ENCODE results near the gene PEAR1.

Gene PEAR1

GRCh38 chr1:156860628-156861423 lies 32.7 kb upstream of the PEAR1 start, which contains the start of gene NTRK1:
Gene NTRK1, plus strand, starts transcription at chr1:156860865. Its CDS starts 70 bp downstream, at chr1:156860935.
- peak; percentile 44 for DNase-seq

GRCh38 chr1:156862584-156862983 lies 30.9 kb upstream of the PEAR1 start:
- DNase-seq = no peak

DNA sequence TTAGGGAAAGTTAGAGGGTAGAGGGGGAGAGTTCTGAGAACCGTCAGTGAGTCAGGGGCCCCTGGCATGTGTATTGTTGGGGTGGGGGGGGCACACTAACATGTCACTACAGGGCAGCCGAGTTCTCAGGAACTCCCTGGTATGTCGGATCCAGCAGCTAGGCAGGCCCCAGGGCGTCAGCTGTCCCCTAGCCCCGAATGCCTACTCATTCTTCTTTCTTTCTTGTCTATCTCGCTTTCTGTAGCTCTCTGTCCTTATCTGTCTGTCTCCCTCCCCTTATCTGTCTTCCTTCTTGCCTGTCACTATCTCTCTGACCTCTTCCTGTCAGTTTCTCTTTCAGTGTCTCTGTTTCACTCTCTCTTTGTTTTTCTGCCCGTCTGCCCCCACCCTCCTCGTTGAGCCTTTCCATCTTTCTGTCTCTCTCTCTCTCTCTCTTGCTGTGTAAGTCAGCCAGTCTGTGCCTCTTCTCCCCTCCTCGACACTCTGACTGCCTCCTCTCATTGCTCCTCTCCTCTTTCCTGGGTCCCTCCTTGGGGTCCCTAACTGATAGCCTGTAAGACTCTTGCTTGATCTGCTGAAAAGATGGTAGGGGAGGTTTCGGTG lies 30.4 kb upstream of the PEAR1 start:
- DNase-seq = no peak

DNA sequence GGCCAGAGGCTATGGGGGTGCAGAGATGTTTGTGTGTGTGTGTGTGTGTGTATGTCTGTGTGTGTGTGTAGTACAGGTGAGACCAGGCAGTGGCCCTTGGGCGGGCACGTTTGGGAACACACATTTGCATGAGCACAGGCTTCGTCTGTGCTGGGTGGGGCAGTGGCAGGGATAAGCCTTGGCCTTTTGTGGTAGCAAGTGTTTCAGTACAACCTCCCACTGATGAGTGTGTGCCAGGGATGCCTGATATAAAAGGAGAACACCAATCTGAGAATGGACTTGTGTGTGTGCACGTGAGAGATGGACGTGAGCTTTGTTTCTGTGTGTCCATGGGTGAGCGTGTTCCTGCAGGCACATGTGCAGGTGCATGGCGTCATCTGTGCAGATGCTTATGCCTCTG lies 29.9 kb upstream of the PEAR1 start:
- no peak for DNase-seq

DNA sequence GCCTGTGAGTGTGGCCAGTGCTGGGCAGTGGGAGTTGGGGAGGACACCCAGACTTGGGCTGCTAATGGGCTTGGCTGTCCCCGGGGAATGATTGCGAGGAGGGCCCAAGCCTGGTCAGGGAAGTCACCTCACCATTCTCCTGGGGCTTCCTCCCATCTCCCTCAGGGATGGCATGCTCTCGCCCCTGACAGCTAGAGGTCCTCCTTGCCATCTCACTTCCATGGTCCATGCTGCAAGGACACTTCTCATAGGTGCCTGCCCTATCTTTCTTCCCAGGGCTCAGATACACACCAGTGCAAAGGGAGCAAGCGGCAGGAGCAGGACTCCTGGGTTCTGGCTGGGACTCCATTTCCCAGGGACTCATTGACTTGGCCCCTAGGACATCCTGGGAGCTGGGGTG lies 28.7 kb upstream of the PEAR1 start:
- no peak for DNase-seq

GRCh38 chr1:156865258-156865657 lies 28.3 kb upstream of the PEAR1 start:
- DNase-seq = no peak

GRCh38 chr1:156865865-156866248 lies 27.7 kb upstream of the PEAR1 start:
- DNase-seq = no peak

GRCh38 chr1:156866249-156866909 lies 27.1 kb upstream of the PEAR1 start:
- no peak for DNase-seq

DNA sequence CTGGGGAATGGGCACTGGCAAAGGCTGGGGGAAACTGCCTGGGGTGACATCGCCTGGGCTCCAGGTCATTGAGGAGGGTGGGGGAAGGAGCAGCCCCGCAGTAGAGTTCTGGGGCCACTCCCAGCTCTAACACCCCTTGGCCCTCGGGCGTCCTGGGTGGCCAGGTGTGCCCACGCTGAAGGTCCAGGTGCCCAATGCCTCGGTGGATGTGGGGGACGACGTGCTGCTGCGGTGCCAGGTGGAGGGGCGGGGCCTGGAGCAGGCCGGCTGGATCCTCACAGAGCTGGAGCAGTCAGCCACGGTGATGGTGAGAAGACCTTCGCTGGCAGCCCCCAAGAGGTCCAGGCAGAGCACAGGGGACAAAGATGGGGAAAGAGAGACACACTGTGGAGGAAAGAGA lies 25.2 kb upstream of the PEAR1 start:
- DNase-seq = no peak

DNA sequence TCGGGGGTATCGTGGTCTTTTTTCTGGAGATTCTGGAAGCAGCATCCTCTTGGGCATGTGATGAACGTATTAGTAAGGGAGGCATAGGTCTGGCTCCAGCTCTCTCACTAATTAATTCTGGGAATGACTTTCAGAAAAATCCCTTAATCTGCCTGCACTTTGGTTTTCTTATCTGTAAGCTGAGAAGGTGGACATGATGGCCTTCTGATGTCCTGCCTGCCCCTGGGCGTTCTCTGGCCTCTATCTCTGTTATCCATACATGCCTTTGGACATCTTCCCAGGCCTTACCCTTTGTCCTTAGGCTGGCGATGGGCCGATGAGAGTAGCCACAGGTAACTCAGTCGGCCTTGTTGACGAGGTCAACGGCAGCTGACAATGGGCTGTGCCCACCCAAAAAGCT lies 24.1 kb upstream of the PEAR1 start:
- no peak for DNase-seq

DNA sequence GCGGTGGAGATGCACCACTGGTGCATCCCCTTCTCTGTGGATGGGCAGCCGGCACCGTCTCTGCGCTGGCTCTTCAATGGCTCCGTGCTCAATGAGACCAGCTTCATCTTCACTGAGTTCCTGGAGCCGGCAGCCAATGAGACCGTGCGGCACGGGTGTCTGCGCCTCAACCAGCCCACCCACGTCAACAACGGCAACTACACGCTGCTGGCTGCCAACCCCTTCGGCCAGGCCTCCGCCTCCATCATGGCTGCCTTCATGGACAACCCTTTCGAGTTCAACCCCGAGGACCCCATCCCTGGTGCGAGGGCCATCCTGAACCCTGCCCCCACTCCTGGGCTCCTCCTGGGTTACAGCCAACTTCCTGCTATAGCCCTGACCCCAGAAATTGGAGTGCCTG lies 19.9 kb upstream of the PEAR1 start:
- no peak for DNase-seq

GRCh38 chr1:156874142-156874541 lies 19.4 kb upstream of the PEAR1 start:
- no peak for DNase-seq

DNA sequence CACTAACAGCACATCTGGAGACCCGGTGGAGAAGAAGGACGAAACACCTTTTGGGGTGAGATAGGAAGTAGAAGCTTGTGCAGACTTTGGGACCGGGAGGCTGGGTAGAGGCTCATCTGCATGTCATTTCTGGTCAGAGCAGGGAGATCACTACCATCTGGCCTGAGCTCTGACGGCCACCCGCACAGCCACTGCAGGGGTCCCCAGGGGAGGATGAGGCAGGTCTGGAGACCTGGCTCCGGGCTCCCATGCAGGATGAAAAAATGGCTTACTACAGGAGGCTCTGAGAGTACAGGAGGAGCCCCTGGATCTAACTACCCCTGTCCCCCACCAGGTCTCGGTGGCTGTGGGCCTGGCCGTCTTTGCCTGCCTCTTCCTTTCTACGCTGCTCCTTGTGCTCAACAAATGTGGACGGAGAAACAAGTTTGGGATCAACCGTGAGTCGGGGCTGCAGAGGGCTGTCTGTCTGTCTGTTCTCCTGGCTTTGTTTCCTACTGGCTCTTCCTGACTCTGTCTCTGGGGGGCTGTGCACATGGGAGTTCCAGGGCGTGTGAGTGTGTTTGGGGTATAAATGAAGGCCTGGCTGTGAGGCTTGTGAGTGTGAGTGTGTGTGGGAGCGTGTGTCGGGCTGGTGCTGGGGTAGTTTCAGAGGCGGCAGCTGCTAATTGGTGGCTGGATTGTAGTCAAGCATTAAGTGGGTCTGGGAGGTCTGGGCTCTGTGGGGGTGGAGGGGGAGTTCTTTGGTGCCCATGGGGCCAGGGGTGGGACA lies 18.8 kb upstream of the PEAR1 start:
- DNase-seq = no peak

GRCh38 chr1:156875341-156875615 lies 18.2 kb upstream of the PEAR1 start:
- no peak for DNase-seq

- DNase-seq = no peak
These were observed 17.2 kb upstream of the PEAR1 start for GRCh38 chr1:156876281-156876680.

DNA sequence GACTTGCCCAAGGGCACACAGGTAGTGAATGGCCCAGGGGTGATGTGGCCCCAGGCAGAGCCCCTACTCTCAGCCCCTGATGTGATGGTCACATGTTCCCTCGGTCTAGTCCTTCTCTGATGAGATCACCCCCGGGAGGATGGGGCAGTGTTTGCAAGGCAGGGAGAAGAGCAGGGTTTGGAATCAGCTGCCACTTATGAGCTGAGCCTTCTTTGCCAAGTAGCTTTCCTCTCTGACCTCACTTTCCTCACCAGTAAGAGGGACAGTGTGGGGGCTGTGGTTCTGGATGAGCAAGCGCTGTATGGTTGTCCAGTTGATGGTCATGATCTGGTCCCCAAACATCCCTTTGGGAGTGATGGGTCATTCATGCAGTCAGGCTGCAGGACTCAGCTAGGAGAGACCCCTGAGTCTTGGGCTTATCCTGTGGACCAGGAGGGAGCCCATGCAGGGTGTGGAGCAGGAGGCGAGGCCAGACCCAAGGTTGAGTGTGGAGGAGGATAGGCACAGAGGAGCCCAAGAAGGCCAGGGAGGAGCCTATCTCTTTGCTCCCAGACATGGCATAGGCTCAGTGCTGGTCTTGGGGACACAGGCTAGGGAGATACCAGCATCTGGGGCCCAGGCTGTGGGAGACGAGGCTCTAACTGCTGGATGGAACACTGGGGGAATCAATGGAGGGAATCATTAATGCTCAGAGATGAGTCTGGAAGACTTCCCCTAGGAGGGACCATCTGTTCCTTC lies 15.9 kb upstream of the PEAR1 start:
- DNase-seq = no peak

- no peak for DNase-seq
These were observed 13.6 kb upstream of the PEAR1 start for GRCh38 chr1:156879876-156880275.

- DNase-seq = no peak
These were observed 13.0 kb upstream of the PEAR1 start for GRCh38 chr1:156880473-156880872.

- DNase-seq = no peak
These were observed 12.4 kb upstream of the PEAR1 start for GRCh38 chr1:156881101-156881500.

GRCh38 chr1:156881663-156882062 lies 11.9 kb upstream of the PEAR1 start:
- no peak for DNase-seq

GRCh38 chr1:156882543-156882942 lies 11.0 kb upstream of the PEAR1 start:
- no peak for DNase-seq

- no peak for DNase-seq
These were observed 9.6 kb upstream of the PEAR1 start for GRCh38 chr1:156883919-156884318.
